Measurements from ENCODE around the gene IL20RB. TPM values are rescaled to one million over a fixed set of nuclear protein-coding genes. Genes with fewer than 3 reads are reported as not detected.
"Not testable (repeated sequence)": the region's sequence is repeated elsewhere in the genome, so short reads cannot be mapped to it uniquely, and the experiment has no call there.

The IL20RB gene
- polyA plus RNA-seq, 3 donors: 0.16 to 1.2 TPM; not detected in 1

- Mint-ChIP-seq H3K36me3 (peaks cover 0 to 4% of the 10 kb centered on the region in 2 donors), H3K27me3 (ENCODE audit: low read depth in 3 of 3) (no peaks in the 10 kb centered on the region), H3K4me1 (no peaks in the 10 kb centered on the region), H3K4me3 (no peak overlapping the region), H3K9me3 (peaks cover 0 to 4% (median 0%) of the 10 kb centered on the region in 7 donors), H3K27ac (no peak overlapping the region)
- Histone ChIP-seq H3K4me3 (replicated peaks in 1 of 3; ENCODE audit: low read depth in 2 of 3, low read length in 3 of 3) (no peak overlapping the region), H3K79me2 (ENCODE audit: insufficient read depth, low read length) (no peaks in the 10 kb centered on the region), H3K4me2 (replicated peaks; ENCODE audit: extremely low read depth, low read length, poor library complexity, severe bottlenecking) (no peak overlapping the region), H2AFZ (ENCODE audit: insufficient read depth, low read depth, low read length, poor library complexity, severe bottlenecking) (no peak overlapping the region), H3K36me3 (replicated peaks in 1 of 2; ENCODE audit: control insufficient read depth in 1 of 2, insufficient read depth in 2 of 2, low read length in 2 of 2) (no peaks in the 10 kb centered on the region), H3K9ac (ENCODE audit: insufficient read depth, low read length, poor library complexity, severe bottlenecking) (no peak overlapping the region), H4K20me1 (ENCODE audit: insufficient read depth, low read length) (no peaks in the 10 kb centered on the region), H3K27ac (ENCODE audit: low read depth in 1 of 2, low read length in 2 of 2) (no peak overlapping the region), H3K4me1 (ENCODE audit: control insufficient read depth in 1 of 2, insufficient read depth in 2 of 2, low read length in 2 of 2) (no peaks in the 10 kb centered on the region), H3K27me3 (ENCODE audit: control insufficient read depth in 2 of 2, insufficient read depth in 2 of 2, low read length in 2 of 2) (no peaks in the 10 kb centered on the region), H3K9me3 (replicated peaks in 1 of 2; ENCODE audit: control insufficient read depth in 1 of 2, insufficient read depth in 1 of 2, low read length in 2 of 2) (no peaks in the 10 kb centered on the region)
- TF ChIP-seq CTCF (IDR thresholded peaks at IDR 0.05): no peak
- DNase-seq: no peak
- 95% methylated on average over 2 of the region's 3 CpGs for WGBS (ENCODE audit: insufficient coverage)
- intact Hi-C loops (cut with micrococcal nuclease): no loop called here
Measured at GRCh38 chr3:136984837-136985236, 27.1 kb downstream of the IL20RB start.

- H3K4me3 Mint-ChIP-seq; H3K27ac Mint-ChIP-seq; H3K4me1 ChIP-seq (ENCODE audit: control insufficient read depth in 1 of 2, insufficient read depth in 2 of 2, low read length in 2 of 2); H4K20me1 ChIP-seq (ENCODE audit: insufficient read depth, low read length); H3K36me3 Mint-ChIP-seq; H3K9me3 ChIP-seq (replicated peaks in 1 of 2; ENCODE audit: control insufficient read depth in 1 of 2, insufficient read depth in 1 of 2, low read length in 2 of 2); H3K27me3 Mint-ChIP-seq (ENCODE audit: low read depth in 3 of 3); H3K4me3 ChIP-seq (replicated peaks in 1 of 3; ENCODE audit: low read depth in 2 of 3, low read length in 3 of 3); H3K27ac ChIP-seq (ENCODE audit: low read depth in 1 of 2, low read length in 2 of 2); H3K4me2 ChIP-seq (replicated peaks; ENCODE audit: extremely low read depth, low read length, poor library complexity, severe bottlenecking); H3K36me3 ChIP-seq (replicated peaks in 1 of 2; ENCODE audit: control insufficient read depth in 1 of 2, insufficient read depth in 2 of 2, low read length in 2 of 2); H3K9ac ChIP-seq (ENCODE audit: insufficient read depth, low read length, poor library complexity, severe bottlenecking); H3K79me2 ChIP-seq (ENCODE audit: insufficient read depth, low read length); H3K9me3 Mint-ChIP-seq; H3K27me3 ChIP-seq (ENCODE audit: control insufficient read depth in 2 of 2, insufficient read depth in 2 of 2, low read length in 2 of 2); DNase-seq; H3K4me1 Mint-ChIP-seq; H2AFZ ChIP-seq (ENCODE audit: insufficient read depth, low read depth, low read length, poor library complexity, severe bottlenecking); intact Hi-C loops (cut with micrococcal nuclease): not testable (repeated sequence)
- WGBS (ENCODE audit: insufficient coverage): 99% methylated on average over 14 of the region's 39 CpGs
Measured at GRCh38 chr3:136987398-136987980, 29.7 kb downstream of the IL20RB start.
